GM11168 (cell line): ENCODE data around the gene SMKR1.
"Not testable (repeated sequence)": the region's sequence is repeated elsewhere in the genome, so short reads cannot be mapped to it uniquely, and the experiment has no call there.

ENCODE experiments used
- in situ Hi-C: fragments of 300-500 bp; cut with MboI; formaldehyde crosslinking; loops from one replicate; pipeline ENCODE4 v1.12.0; 2022; ENCODE audit warnings: low sequenced_read_pairs; ENCODE audit not compliant: unreplicated experiment

SMKR1 gene

DNA sequence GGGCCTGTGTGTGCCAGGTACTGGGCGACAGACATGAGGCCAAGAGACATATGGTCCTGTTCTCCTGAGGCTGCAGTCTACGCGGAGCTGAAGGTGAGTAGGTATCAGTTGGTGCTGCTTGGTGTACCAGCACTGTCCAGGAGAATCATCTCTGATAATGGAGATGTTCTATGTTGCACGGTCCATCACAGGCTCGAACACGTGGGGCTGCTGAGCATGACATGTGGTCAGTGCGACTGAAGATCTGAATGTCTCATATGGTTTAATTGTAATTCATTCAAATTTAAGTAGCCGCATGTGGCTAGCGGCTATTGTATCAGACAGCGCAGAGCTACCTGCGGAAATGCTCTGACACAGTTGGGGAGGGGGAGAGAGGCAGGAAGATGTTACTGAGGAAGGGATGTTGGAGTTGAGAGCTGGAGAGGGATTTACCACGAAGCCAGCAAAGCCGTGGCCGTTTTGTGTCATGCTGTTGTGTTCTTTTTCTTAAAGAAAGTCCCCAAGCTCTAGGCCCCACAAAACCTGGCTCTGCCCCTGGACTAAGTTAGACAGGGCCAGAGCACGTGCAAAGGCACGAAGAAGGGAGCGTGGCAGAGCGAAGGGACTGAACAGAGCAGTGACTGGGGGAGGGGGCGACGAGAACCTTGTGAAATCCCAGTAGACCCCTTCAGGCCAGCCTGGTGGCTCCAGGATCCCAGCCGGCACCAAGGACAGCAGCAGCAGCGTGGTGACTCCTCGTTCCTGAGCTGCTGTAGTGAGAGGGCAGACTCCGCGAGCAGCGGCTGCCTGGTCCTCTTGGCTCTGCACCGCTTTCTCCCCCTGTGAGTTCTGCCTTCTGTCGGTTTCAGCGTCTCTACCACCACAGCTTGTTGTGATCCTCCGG, 20.0 kb downstream of the SMKR1 start:
- in situ Hi-C loops: no loop called here

DNA sequence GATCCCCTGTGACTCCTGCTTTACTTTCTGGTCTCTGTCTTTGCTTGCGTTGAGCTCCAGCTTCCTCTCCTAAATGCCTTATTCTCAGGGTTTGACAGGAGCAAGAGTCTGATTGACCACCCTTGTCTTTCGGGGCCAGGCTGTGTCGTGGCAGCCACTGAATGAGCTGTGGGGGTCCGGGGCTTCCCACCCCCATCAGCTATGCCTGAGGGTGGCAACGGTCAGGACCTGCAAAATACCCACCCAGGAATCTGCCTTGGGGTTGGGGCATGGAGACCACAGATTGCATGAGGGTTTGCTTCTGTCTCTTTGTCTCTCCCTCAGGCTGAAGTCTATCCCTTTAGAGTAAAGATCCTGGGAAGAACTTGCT, 20.6 kb downstream of the SMKR1 start:
- in situ Hi-C loops: no loop called here

GRCh38 chr7:129523924-129524323, 21.6 kb downstream of the SMKR1 start:
- in situ Hi-C loops: no loop called here

GRCh38 chr7:129524405-129524804, 22.1 kb downstream of the SMKR1 start:
- in situ Hi-C loops: not testable (repeated sequence)

DNA sequence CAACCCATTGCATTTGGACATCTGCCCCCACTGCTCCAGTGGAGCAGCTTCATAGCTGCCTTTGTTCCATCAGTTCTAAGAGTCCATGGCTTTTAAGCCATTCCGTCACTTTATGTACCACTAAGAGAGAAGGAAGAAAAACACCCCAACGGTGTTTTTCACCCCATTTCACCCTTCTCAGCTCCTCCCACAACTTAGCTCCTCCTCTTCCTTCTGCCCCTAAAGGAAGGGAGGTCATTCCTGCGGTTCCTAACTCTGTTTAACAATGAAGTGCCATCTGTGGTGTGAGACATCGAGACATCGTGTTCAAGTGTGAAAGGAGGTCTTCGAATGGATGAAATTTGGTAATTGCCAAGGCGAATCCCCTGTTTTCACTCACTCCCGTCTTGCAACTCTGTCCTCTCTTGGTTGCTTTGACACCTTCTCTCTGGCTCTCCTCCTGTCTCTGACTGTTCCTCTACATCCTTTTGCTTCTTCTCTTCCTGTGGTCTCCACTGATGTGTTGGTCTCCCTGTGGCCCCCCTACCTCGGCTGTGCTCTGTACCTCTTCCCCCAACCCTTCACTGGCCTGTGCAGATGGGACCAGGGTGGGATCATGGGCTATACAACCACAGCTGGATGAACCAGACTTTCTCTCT, 23.0 kb downstream of the SMKR1 start:
- in situ Hi-C loops: no loop called here

- in situ Hi-C loops: no loop called here
These were observed 27.3 kb downstream of the SMKR1 start for GRCh38 chr7:129529643-129530042.

- in situ Hi-C loops: no loop called here
These were observed 28.6 kb downstream of the SMKR1 start for GRCh38 chr7:129530795-129531391.

GRCh38 chr7:129531721-129532120, 29.4 kb downstream of the SMKR1 start:
- in situ Hi-C loops: no loop called here

DNA sequence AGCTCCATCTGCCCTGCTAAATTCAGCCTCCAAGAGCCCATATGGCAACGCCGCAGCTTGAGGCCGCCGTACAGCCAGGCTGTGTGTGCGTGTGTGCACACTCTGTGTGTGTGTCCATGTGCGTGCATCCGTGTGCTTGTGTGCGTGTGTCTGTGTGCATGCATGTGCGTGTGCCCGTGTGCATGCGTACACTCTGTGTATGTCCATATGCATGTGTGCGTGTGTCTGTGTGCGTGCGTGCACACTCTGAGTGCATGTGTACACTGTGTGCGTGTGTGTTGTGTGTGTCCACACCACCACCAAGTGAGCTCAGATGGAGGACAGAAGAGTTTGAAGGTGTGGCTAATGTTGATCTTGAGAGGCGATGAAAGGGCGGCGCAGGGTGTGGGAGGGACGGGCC, 30.0 kb downstream of the SMKR1 start:
- in situ Hi-C loops: no loop called here

GRCh38 chr7:129534558-129535274, 32.4 kb downstream of the SMKR1 start:
- in situ Hi-C loops: not testable (repeated sequence)

DNA sequence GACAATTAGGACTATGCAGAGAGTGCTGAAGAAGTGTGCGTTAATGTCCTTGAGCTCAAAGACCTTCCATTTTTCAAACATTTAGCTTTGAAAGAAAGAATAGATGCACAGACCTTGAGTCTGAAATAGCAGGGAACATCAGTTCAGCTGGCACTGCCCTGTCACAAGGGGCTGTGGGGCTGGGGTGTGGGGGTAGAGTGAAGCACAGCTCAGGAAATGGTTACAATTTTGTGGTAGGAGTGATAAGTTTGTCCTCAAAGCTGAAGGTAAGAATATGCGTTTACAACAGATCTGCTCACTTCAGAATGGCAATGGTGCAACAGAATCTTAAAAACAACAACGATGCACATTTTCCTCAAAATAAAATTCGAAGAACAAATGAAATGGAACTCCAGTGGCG, 33.6 kb downstream of the SMKR1 start:
- in situ Hi-C loops: no loop called here

GRCh38 chr7:129536323-129536722, 34.0 kb downstream of the SMKR1 start:
- in situ Hi-C loops: no loop called here

DNA sequence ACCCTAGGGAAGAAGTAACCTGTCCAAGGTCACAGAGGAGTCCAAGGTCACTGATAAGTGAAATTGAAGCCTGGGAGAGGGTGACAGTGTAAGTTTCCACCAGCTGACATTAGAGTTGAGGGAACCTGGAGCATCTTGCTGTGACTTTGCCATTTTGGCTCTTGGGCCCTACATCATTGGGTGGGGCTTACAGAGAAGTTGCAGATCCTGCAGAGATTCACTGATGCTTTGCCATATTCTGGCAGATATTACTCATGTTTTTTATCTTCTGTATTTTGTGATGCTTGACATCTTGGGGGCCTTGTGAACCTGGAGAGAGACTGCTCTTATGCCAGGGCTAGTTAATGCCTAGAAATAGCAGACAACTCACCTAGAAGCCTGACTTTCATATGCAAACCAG, 36.5 kb downstream of the SMKR1 start:
- in situ Hi-C loops: no loop called here

DNA sequence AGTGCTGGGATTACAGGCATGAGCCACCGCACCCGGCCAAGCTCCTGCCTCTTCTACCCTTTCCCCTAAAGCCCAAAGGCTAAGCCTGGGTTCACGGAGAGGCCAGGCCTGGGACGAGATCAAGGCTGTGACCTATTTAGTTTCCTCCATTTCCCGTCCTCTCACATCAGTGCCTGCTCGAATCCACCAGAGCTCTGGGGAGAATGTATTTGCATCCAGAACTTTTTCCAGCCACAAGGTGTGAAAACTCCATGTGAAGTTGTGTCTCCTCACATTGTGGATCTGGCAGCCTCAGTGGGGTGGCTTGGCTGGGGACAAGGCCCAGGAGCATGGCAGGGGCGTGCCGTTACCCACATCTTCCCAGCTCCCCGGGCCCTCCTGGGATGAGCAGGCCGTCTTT, 38.0 kb downstream of the SMKR1 start:
- in situ Hi-C loops: no loop called here

GRCh38 chr7:129544700-129545099, 42.4 kb downstream of the SMKR1 start:
- in situ Hi-C loops: no loop called here

DNA sequence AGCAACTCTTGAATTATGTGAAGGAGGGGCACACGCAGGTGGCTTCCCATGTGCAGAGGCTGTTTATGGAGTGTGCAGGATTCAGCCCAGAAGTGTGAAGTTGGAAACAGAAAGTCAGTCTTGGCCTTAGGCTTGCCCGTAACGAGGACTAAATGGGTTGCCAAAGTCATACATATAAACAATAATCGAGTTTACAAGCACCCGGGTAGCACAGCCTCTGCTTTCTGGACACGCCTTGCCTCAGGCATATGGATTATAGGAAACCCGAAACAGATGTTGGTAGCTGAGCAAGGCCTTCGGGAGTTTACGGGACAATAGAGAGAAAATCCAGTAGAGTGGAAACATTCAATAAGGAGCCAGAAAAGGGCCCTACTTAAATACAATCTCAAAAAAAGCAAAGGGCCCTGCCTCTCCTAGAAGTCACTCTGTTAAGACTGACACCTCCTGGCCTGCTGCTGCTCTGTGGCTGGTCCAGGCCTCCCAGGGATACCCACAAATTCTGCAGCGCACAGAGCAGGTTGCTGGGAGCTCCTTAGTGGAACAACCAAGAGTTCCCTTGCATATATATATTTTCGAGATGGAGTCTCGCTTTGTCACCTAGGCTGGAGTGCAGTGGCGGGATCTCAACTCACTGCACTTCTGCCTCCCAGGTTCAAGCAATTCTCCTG, 48.5 kb downstream of the SMKR1 start:
- in situ Hi-C loops: no loop called here

DNA sequence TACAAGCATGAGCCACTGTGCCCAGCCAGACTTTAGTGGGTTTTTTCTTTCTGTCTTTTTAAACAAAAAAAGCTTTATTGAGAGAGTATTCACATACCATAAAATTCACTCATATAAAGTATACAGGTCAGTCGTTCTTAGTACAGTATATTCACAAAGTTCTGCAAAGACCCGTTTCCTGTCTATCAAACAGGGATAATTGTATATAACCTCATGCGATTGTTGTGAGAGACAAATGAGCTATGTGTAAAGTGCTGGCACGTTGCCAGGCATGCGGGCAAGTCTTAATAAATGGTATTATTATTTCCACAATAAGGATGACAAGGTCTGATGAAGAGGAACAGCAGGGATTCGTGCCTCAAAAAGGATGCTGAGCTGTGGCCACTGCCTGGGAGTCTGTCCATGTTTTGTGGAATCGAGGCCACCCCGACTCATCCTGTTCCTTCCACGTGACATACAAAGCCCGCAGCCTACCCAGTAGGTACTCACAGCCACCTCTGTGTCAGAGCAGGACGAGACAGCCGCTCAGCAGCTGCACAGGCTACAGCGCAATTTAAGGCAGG, 51.6 kb downstream of the SMKR1 start:
- in situ Hi-C loops: no loop called here

DNA sequence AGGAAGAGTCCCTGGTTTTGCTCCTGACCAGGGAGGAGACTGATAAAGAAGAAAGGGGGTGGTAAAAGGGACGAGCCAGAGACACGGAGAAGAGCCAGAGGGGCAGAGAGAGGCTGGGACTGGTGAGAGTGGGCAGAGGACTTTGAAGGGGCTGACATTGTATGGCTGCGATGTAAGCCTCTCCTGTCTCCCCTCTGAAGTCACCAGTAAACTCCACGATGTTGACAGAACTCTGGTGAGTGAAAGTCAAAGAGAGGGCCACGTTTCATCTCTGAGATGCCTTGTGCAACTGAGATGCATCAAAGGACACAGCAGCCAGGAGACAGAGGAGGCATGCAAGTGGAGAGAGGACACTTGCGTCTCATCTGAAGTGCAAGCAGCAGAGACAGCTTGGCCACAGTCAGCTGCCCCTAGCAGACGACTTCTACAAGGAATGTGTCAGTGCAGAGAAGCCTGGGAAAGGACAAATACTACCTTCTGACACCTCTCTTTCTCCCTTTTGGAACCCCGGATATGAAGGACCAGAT, 54.3 kb downstream of the SMKR1 start:
- in situ Hi-C loops: no loop called here

DNA sequence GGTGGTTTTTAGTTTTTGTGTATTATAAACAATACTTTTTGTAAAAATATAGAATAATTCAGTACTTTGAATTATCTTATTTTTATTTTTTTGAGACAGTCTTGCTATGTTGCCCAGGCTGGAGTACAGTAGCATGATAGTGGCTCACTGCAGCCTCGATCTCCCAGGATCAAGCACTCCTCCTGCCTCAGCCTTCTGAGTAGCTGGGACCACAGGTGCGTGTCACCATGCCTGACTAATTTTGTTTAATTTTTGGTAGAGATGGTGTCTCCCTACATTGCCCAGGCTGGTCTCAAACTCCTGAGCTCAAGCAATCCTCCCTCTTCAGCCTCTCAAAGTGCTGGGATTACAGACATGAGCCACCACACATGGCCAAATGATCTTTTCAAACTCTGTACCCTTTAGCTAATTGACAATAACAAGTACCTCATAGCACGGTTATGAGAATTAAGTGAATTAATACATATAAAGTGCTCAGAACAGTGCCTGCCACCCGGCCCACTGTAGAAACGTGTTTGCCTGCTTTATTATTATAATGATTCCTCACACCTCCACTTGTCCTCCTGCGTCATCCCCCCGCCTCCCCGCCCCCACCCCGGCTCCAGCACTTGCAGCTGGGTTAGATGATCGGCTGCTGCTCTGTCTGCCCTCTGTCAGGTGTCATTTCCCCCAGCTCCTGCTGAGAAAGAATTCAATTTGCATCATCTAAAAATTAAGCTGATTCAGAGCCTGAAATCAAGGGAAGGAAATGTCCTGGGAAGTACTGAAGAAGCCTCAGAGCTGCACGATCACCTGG, 55.6 kb downstream of the SMKR1 start:
- in situ Hi-C loops: no loop called here
